Ovary (tissue), 3 donors: ENCODE data around the gene DISC1.

Experiments used
- EP300 ChIP-seq: sonication (generic); formaldehyde crosslinking; IDR thresholded peaks from one replicate; pipeline ENCODE4 v1.6.1; 2017; ENCODE audit warnings: antibody characterized with exemption
- POLR2A ChIP-seq: fragments of 450-650 bp; IDR thresholded peaks from one replicate; pipeline ENCODE4 v1.6.1; 2017; ENCODE audit warnings: antibody characterized with exemption, mild to moderate bottlenecking, moderate library complexity
- TF ChIP-seq, protein P1 (sequence below), 3 donors: fragments of 450-650 bp in 2 of 3; fragments of 200-600 bp in 1 of 3; IDR thresholded peaks; one replicate each; pipeline versions ENCODE4 v1.5.1 to v1.8.0; 2016 to 2022; ENCODE audit warnings: antibody characterized with exemption in 3 of 3, mild to moderate bottlenecking in 1 of 3
- donor health status: DM: no; HTN: no; CAD: no.

DNA sequence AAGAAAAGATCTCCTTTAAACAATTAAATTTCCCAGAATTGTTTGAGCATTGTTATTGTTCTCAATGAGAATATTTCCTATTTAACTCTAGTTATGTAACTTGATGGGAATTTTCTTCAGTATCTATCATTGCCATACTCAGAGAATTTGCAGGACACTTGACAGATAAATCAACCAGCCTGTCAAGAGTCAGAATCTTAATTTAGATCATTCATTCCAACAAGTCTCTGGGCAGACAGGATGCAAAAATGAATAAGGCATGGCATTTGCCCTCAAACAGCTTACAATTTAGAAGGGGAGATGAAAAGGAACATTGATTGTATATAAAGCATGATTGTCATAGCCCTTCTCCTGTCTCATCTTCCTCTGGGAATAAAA is 7.3 kb upstream of the DISC1 start:
- TF ChIP-seq, protein P1, sequence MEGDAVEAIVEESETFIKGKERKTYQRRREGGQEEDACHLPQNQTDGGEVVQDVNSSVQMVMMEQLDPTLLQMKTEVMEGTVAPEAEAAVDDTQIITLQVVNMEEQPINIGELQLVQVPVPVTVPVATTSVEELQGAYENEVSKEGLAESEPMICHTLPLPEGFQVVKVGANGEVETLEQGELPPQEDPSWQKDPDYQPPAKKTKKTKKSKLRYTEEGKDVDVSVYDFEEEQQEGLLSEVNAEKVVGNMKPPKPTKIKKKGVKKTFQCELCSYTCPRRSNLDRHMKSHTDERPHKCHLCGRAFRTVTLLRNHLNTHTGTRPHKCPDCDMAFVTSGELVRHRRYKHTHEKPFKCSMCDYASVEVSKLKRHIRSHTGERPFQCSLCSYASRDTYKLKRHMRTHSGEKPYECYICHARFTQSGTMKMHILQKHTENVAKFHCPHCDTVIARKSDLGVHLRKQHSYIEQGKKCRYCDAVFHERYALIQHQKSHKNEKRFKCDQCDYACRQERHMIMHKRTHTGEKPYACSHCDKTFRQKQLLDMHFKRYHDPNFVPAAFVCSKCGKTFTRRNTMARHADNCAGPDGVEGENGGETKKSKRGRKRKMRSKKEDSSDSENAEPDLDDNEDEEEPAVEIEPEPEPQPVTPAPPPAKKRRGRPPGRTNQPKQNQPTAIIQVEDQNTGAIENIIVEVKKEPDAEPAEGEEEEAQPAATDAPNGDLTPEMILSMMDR (IDR thresholded peaks at IDR 0.05): no peak
- TF ChIP-seq POLR2A (no peak), EP300 (no peak)
